ENCODE data around the gene SHOC2.

- TF ChIP-seq POLR2A (IDR thresholded peaks at IDR 0.05; ENCODE audit: extremely low read depth, insufficient read length), result no peak
- TF ChIP-seq, protein P1, sequence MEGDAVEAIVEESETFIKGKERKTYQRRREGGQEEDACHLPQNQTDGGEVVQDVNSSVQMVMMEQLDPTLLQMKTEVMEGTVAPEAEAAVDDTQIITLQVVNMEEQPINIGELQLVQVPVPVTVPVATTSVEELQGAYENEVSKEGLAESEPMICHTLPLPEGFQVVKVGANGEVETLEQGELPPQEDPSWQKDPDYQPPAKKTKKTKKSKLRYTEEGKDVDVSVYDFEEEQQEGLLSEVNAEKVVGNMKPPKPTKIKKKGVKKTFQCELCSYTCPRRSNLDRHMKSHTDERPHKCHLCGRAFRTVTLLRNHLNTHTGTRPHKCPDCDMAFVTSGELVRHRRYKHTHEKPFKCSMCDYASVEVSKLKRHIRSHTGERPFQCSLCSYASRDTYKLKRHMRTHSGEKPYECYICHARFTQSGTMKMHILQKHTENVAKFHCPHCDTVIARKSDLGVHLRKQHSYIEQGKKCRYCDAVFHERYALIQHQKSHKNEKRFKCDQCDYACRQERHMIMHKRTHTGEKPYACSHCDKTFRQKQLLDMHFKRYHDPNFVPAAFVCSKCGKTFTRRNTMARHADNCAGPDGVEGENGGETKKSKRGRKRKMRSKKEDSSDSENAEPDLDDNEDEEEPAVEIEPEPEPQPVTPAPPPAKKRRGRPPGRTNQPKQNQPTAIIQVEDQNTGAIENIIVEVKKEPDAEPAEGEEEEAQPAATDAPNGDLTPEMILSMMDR (IDR thresholded peaks at IDR 0.05; ENCODE audit: low read depth, low read length), result no peak
- no peak for TF ChIP-seq MYC (IDR thresholded peaks at IDR 0.05; ENCODE audit: low read depth, low read length)
- TF ChIP-seq MAX (IDR thresholded peaks at IDR 0.05; ENCODE audit: low read depth, low read length), result no peak
Measured at GRCh38 chr10:110914431-110914830, 5.0 kb upstream of the SHOC2 start.
